ENCODE results near the gene NSG2.

GRCh38 chr5:174053905-174054304, 8.4 kb downstream of the NSG2 start:
- no peak for TF ChIP-seq FOXM1 (IDR thresholded peaks at IDR 0.05; ENCODE audit: borderline replicate concordance)
- TF ChIP-seq, protein P1, sequence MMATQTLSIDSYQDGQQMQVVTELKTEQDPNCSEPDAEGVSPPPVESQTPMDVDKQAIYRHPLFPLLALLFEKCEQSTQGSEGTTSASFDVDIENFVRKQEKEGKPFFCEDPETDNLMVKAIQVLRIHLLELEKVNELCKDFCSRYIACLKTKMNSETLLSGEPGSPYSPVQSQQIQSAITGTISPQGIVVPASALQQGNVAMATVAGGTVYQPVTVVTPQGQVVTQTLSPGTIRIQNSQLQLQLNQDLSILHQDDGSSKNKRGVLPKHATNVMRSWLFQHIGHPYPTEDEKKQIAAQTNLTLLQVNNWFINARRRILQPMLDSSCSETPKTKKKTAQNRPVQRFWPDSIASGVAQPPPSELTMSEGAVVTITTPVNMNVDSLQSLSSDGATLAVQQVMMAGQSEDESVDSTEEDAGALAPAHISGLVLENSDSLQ (IDR thresholded peaks at IDR 0.05) = no peak
- TF ChIP-seq SP1 (IDR thresholded peaks at IDR 0.05) = no peak
- TF ChIP-seq ZNF384 (IDR thresholded peaks at IDR 0.05) = no peak
- no peak for TF ChIP-seq TARDBP (IDR thresholded peaks at IDR 0.05)
- no peak for TF ChIP-seq NFRKB (IDR thresholded peaks at IDR 0.05)
- TF ChIP-seq FOXA1 (IDR thresholded peaks at IDR 0.05) = no peak
- TF ChIP-seq HDGF (IDR thresholded peaks at IDR 0.05; ENCODE audit: borderline replicate concordance) = no peak
- TF ChIP-seq LEF1 (IDR thresholded peaks at IDR 0.05; ENCODE audit: borderline replicate concordance) = no peak
- no peak for TF ChIP-seq FOXK2 (IDR thresholded peaks at IDR 0.05)

Data from HEK293T (cell line).